Central memory CD8-positive, alpha-beta T cell (primary cell): ENCODE results near the gene LMTK2.

Experiments used
- ATAC-seq: fragments of 150-1000 bp; cut with Tn5 transposase; replicated peaks from 2 replicates; pipeline ENCODE4 v1.10.0; 2022; ENCODE audit warnings: mild to moderate bottlenecking, moderate FRiP score, moderate number of reproducible peaks; ENCODE audit not compliant: poor library complexity, severe bottlenecking; ENCODE audit errors: extremely low read depth
- DNase-seq, 2 donors: peaks; one replicate each; pipeline ENCODE4 v3.0.0; 2021; ENCODE audit warnings: low spot score in 2 of 2
- H3K27ac Mint-ChIP-seq: one replicate; pipeline ENCODE4 v1.8.0; 2022; ENCODE audit warnings: low read depth, mild to moderate bottlenecking, moderate library complexity, mixed read lengths
- H3K27me3 Mint-ChIP-seq: one replicate; pipeline ENCODE4 v1.8.0; 2022; ENCODE audit warnings: mixed read lengths
- H3K36me3 Mint-ChIP-seq: one replicate; pipeline ENCODE4 v1.8.0; 2022; ENCODE audit warnings: mild to moderate bottlenecking, moderate library complexity, mixed read lengths; ENCODE audit not compliant: insufficient read depth
- H3K4me1 Mint-ChIP-seq: one replicate; pipeline ENCODE4 v1.8.0; 2022; ENCODE audit warnings: mixed read lengths
- H3K4me3 Mint-ChIP-seq: one replicate; pipeline ENCODE4 v1.8.0; 2022; ENCODE audit warnings: mild to moderate bottlenecking, moderate library complexity, mixed read lengths
- H3K9me3 Mint-ChIP-seq: one replicate; pipeline ENCODE4 v1.8.0; 2022; ENCODE audit warnings: mixed read lengths

Gene LMTK2

DNA sequence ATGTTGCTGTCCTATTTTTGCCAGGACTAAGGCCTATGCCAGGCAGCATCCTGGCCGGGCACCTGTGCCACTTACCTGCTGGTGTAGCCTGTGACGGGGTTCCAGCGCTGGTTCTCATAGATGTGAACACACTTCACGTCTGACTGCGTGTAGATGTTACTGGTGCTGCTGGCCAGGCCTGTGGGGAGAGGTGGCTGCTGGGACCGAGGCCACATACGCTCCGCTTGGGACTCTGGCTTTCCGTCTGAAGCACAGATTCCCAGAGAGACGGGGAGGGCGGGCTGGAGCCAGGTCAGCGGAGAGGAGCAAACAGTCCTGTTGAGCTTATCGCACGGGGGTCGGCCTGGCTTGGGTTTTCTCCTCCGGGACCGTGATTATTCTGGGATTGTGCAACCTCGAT lies 121.3 kb downstream of the LMTK2 start:
- no peak for ATAC-seq

DNA sequence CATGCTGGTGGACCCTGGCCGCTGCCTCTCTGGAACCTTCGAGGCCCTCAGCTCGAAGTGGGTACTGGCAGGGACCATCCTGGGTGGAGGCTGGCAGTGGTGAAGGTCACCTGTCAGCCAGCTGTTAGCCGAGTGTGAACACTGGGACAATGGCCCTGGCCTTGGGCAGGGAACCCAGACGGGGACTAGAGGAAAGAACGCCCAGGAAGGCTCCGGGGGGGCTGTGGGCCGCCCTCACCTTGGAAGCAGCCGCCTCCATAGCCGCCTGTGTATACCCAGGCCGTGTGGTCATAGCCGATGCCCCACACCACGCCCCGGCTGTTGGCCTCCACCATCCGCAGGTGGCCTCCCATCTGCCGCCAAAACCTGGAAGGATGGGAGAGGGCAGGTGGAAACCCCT lies 122.1 kb downstream of the LMTK2 start:
- H3K27me3 Mint-ChIP-seq, result no peaks in the 10 kb centered on the region
- ATAC-seq (no peak), DNase-seq (no peak)
- no peak overlapping the region for H3K27ac Mint-ChIP-seq
- no peaks in the 10 kb centered on the region for H3K9me3 Mint-ChIP-seq
- peaks cover 31% of the 10 kb centered on the region for H3K36me3 Mint-ChIP-seq
- H3K4me3 Mint-ChIP-seq, result no peak overlapping the region
- no peaks in the 10 kb centered on the region for H3K4me1 Mint-ChIP-seq

More for the DNA sequence above, 121.3 kb downstream of the LMTK2 start:
- Mint-ChIP-seq H3K36me3 (peaks cover 34% of the 10 kb centered on the region), H3K27ac (no peak overlapping the region), H3K4me1 (no peaks in the 10 kb centered on the region), H3K9me3 (no peaks in the 10 kb centered on the region), H3K27me3 (no peaks in the 10 kb centered on the region), H3K4me3 (no peak overlapping the region)
- DNase-seq, result no peak

DNA sequence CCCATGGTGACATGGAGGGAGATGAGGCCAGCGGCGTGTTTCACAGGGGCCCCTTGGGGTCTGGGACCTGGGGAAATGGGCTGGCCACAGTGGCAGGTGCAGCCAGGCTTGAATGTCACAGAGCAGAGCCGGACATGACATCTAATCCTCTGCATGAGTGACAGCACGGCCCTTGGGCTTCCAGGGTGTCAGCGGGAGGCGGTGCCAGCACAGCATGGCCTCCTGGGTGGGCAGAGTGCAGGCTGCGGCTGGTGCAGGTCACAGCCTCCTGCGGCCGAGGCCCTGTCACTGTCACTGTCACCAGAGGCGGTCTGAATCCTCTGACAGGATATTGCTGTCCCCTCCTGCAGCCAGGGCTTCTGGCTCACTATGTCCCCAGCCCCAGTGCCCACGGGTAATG lies 122.8 kb downstream of the LMTK2 start:
- ATAC-seq, result no peak
- peaks cover 34% of the 10 kb centered on the region for H3K36me3 Mint-ChIP-seq

DNA sequence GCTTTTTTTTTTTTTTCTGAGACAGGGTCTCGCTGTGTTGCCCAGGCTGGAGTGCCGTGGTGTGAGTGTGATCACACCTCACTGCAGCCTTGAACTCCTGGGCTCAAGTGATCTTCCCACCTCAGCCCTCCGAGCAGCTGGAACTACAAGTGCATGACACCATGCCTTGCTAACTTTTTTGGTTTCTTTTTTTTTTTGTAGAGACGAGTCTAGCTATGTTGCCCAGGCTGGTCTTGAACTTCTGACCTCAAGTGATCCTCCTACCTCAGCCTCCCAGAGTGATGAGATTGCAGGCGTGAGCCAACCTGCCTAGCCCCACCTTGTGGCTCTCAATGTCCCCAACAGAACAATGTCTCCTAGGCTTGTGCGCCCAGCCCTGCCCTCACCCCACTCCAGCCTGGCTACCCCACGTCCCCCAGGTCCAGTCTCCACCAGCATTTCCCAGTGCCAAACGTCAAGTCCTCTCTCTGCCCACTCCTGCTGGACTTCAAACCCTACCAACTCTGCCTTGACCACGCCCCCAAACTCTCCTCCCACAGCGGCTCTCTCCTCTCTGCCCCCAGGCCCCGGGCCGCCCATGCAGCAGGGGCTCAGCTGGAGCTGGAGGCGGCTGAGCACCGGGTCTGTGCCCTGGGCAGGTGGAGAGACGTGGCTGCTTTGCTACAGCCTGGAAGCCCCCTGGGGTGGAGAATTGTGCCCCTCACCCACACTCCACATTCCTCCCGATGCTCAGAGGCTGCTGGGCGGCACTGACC lies 123.5 kb downstream of the LMTK2 start:
- no peaks in the 10 kb centered on the region for H3K4me1 Mint-ChIP-seq
- H3K27me3 Mint-ChIP-seq, result no peaks in the 10 kb centered on the region
- no peak overlapping the region for H3K27ac Mint-ChIP-seq
- no peaks in the 10 kb centered on the region for H3K9me3 Mint-ChIP-seq
- ATAC-seq, result no peak
- no peak overlapping the region for H3K4me3 Mint-ChIP-seq
- peaks cover 32% of the 10 kb centered on the region for H3K36me3 Mint-ChIP-seq
- DNase-seq, result no peak

More for the DNA sequence above, 122.8 kb downstream of the LMTK2 start:
- no peak overlapping the region for H3K27ac Mint-ChIP-seq
- H3K9me3 Mint-ChIP-seq, result no peaks in the 10 kb centered on the region
- H3K4me1 Mint-ChIP-seq, result no peaks in the 10 kb centered on the region
- DNase-seq, result no peak
- H3K4me3 Mint-ChIP-seq, result no peak overlapping the region
- H3K27me3 Mint-ChIP-seq, result no peaks in the 10 kb centered on the region

DNA sequence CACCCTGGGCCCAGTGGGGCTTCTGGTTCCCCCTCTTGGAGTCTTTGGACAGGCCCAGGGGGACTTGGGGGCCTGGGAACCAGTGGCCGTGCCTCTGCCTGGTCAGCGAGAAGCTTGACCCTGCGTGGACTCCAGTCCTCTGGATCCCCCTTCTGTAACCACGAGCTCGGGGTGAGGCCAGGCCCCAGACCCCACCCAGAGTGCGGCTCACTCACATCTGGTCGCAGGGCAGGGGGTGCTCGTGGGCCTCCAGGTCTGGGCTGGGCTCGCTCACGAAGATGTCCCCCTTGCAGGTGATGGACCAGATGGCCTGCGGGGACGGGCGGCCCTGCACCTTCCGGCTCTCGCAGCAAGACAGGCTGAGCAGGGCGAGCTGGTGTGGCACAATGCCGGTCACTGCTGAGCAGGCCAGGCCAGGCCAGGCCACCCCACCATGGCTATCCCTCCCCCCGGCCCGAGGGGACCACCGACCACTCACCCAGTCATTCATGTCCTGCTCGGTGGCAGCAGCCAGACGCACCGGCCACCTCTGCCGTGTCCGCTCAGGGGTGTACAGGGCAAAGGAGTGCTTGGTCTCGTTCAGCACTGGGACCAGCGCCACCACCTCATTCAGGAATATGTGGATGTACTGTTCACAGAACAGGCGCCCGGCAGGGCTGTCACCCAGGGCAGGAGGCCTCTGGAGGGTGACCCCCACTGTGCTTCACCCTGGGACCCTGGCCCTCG lies 124.2 kb downstream of the LMTK2 start:
- H3K27ac Mint-ChIP-seq, result no peak overlapping the region
- no peaks in the 10 kb centered on the region for H3K27me3 Mint-ChIP-seq
- DNase-seq (no peak), ATAC-seq (no peak)
- H3K36me3 Mint-ChIP-seq, result peaks cover 28% of the 10 kb centered on the region
- no peak overlapping the region for H3K4me3 Mint-ChIP-seq
- H3K9me3 Mint-ChIP-seq, result no peaks in the 10 kb centered on the region
- H3K4me1 Mint-ChIP-seq, result no peaks in the 10 kb centered on the region

DNA sequence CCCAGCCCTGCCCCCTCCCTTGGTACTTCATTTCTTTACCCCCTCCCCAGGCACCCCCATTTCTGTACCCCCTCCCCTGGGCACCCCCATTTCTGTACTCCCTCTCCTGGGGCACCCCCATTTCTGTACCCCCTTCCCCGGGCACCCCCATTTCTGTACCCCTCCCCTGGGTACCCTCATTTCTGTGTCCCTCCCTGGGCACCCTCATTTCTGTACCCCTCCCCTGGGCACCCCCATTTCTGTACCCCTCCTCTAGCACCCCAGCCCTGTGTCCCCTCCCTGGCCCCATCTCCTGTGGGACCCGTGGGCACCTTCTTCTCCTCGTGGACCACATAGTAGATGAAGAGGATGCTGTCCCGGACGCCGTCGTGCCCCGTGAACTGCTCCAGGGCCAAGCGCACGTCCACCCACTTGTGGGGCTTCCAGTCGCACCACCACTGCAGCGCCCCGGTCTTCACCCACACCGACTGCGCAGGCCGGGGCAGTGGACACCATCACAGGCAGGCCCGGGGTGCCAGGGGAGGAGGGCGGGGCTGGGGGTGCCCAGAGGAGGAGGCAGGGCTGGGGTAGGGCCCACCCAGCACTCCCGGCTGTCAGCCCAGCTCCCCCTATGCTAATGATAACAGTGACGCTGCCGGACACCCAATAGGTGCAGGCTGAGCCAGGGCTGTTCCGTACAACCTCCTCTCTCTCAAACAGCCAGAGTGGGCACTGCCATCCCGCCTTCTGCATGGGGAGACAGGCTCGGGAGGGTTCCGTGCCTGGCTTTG lies 125.0 kb downstream of the LMTK2 start:
- Mint-ChIP-seq H3K27me3 (no peaks in the 10 kb centered on the region), H3K9me3 (no peaks in the 10 kb centered on the region), H3K4me3 (no peak overlapping the region), H3K4me1 (no peaks in the 10 kb centered on the region), H3K27ac (no peak overlapping the region), H3K36me3 (peaks cover 20% of the 10 kb centered on the region)
- ATAC-seq (no peak), DNase-seq (no peak)

DNA sequence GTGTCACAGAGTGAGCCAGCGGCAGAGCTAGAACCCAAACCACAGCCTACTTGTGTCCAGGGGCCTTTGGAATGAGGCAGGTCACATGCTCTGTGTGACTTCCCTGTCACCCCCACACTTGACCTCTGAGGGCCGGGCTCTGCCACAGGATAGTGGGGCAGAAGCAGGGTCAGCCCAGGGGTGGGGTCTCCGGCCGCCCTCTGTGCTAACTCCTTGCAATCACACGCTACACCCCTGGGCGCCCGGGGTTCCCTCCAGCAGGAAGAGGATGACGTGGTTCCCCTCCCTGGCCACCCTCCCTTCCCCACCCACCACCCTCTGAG lies 125.6 kb downstream of the LMTK2 start:
- no peak for DNase-seq
- no peak overlapping the region for H3K4me3 Mint-ChIP-seq
- H3K4me1 Mint-ChIP-seq, result no peaks in the 10 kb centered on the region
- peaks cover 17% of the 10 kb centered on the region for H3K36me3 Mint-ChIP-seq
- H3K27ac Mint-ChIP-seq, result no peak overlapping the region
- ATAC-seq, result no peak
- no peaks in the 10 kb centered on the region for H3K27me3 Mint-ChIP-seq
- H3K9me3 Mint-ChIP-seq, result no peaks in the 10 kb centered on the region

DNA sequence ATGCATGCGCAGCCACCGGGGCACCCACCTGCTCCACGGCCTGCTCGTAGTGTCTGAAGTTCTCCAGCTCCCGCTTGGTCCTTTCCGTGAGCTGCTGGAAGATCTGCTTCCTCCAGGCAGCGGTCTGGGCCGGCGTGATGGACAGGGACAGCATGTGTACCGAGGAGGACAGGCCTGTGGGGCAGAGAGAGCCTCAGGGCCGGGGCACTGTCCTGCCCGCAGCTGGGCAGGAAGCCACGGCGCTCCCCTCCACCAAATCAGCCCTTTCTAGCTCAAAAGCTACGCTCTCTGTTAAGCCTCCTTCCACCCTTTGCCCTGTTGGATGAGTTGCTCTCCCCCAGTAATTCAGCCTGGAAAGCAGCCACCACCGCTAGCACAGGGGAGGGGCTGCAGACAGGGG lies 126.1 kb downstream of the LMTK2 start:
- ATAC-seq (no peak), DNase-seq (no peak)
- Mint-ChIP-seq H3K27me3 (no peaks in the 10 kb centered on the region), H3K9me3 (no peaks in the 10 kb centered on the region), H3K4me1 (no peaks in the 10 kb centered on the region), H3K27ac (no peak overlapping the region), H3K4me3 (no peak overlapping the region), H3K36me3 (peaks cover 16% of the 10 kb centered on the region)

DNA sequence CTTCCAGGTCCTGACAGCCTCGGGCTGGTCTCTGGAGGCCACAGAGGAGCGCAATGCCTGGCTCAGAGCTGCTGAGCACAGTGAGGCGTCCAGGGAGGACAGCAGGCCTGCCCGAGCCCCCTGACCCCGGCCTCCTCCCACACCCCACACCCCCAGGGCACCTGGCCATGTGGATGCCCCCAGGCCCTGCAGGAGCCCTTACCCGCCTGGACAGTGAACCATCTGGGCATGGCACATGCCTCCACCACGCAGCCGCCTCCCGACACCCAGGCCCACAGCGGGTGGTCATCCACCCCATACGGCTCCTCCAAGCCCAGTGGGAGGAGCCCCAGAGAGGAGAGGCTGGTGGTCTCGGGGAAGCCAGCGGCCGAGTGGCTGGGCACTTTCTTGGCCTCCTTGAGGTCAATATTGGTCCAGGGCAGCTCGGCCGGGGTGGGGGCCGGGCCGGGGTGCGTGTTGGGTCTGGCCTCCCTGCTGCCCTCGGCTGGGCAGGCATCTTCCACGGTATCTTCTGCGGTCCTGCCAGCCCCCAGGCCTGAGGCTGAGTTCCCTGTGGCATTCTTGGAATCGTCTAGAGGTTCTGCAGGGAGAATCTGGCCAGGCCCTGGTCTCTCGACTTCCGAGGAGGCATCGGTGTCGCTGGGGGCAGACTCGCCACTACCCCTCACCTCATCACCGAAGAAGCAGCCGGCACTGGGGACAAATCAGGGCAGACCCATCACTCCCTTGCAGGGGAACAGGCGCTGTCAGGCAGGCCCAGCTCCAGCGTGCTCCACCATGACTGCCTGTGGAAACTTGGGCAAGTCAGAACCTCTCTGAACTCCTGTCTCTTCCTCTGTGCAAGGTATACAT lies 126.8 kb downstream of the LMTK2 start:
- Mint-ChIP-seq H3K27ac (no peak overlapping the region), H3K4me1 (no peaks in the 10 kb centered on the region), H3K36me3 (peaks cover 15% of the 10 kb centered on the region), H3K4me3 (no peak overlapping the region), H3K27me3 (no peaks in the 10 kb centered on the region), H3K9me3 (no peaks in the 10 kb centered on the region)
- DNase-seq (no peak), ATAC-seq (no peak)

DNA sequence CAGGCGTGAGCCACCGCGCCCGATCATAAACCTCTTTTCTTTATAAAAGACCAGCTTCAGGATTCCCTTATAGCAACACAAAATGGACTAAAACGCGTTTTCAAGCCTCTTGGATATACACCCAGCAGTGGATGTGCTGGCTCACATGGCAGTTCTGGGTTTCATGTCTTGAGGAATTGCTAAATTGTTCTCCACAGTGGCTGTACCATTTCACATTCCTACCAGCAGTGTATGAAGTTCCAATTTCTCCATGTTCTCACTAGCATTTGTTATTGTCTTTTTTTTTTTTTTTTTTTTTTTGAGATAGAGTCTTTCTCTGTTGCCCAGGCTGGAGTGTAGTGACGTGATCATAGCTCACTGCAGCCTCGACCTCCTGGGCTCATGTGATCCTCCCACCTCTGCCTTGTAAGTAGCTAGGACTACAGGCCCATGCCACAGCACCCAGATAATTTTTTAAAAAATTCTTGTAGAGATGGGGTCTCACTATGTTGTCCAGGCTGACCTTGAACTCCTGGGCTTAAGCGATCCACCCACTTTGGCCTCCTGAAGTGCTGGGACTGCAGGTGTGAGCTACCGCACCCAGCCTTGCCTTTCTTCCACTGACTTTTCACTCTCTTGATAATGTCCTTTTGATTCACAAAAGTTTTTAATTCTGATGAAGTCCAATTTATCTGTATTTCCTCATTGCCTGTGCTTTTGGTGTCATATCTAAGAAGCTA lies 127.9 kb downstream of the LMTK2 start:
- H3K36me3 Mint-ChIP-seq, result peaks cover 16% of the 10 kb centered on the region
- H3K9me3 Mint-ChIP-seq, result no peaks in the 10 kb centered on the region
- no peak for ATAC-seq
- H3K27me3 Mint-ChIP-seq, result no peaks in the 10 kb centered on the region
- no peaks in the 10 kb centered on the region for H3K4me1 Mint-ChIP-seq
- no peak overlapping the region for H3K4me3 Mint-ChIP-seq
- DNase-seq, result no peak
- no peak overlapping the region for H3K27ac Mint-ChIP-seq

DNA sequence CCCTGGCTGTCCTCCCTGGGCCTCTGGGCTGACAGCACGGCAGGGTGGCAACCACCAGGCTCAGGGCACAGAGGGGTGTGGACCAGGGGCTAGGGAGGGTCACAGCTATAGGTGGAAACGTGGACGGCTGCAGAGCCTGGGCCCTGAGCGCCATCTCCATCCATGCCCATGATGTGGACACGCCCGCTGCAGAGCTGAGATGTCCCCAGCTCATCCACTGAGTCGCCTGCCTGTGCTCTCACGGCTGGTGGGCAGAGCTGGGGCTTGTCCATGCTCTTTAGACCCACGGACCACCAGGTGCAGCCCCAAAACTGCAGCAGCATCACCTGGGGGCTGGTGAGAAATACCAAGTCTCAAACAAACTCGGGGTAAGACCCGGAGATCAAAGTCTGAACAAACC lies 129.2 kb downstream of the LMTK2 start:
- Mint-ChIP-seq H3K27me3 (no peaks in the 10 kb centered on the region), H3K36me3 (peaks cover 15% of the 10 kb centered on the region), H3K9me3 (no peaks in the 10 kb centered on the region), H3K27ac (no peak overlapping the region), H3K4me1 (no peaks in the 10 kb centered on the region), H3K4me3 (no peak overlapping the region)
- DNase-seq, result no peak
- no peak for ATAC-seq
